Stomach (tissue), 4 donors: ENCODE data around the gene TKFC.

Experiments
- CTCF ChIP-seq, 7 experiments: fragments of 450-650 bp in 4 of 7; fragments of 200-600 bp in 3 of 7; sonication (generic) in 3 of 7; IDR thresholded peaks; one replicate each; pipeline ENCODE4 v1.5.1; 2016 to 2019; ENCODE audit warnings: antibody characterized with exemption in 7 of 7, control low read depth in 2 of 7, mild to moderate bottlenecking in 1 of 7
- EP300 ChIP-seq: sonication (generic); formaldehyde crosslinking; IDR thresholded peaks from one replicate; pipeline ENCODE4 v1.6.1; 2017; ENCODE audit warnings: antibody characterized with exemption
- POLR2A ChIP-seq, 4 donors: fragments of 450-650 bp; IDR thresholded peaks; one replicate each; pipeline ENCODE4 v1.6.1; 2016; ENCODE audit warnings: antibody characterized with exemption in 4 of 4, control low read depth in 2 of 4, mild to moderate bottlenecking in 1 of 4, moderate library complexity in 1 of 4
- POLR2AphosphoS5 ChIP-seq, 3 donors: sonication (generic); formaldehyde crosslinking; IDR thresholded peaks; one replicate each; pipeline ENCODE4 v1.6.1; 2016; ENCODE audit warnings: antibody characterized with exemption in 3 of 3

GRCh38 chr11:61307354-61307753 lies 25.7 kb upstream of the TKFC start:
- no peak for TF ChIP-seq POLR2A (IDR thresholded peaks at IDR 0.05)
- no peak for TF ChIP-seq CTCF (IDR thresholded peaks at IDR 0.05)
- TF ChIP-seq POLR2AphosphoS5 (IDR thresholded peaks at IDR 0.05), result no peak
- TF ChIP-seq EP300, result no peak
